Mucosa of descending colon (tissue), 3 donors: Measurements from ENCODE around the gene VPS37C. TPM values are rescaled to one million over a fixed set of nuclear protein-coding genes. Genes with fewer than 3 reads are reported as not detected.
A peak's percentile ranks its signal among the peaks of the same experiment; 100 is the strongest.
"Not testable (repeated sequence)": the region's sequence is repeated elsewhere in the genome, so short reads cannot be mapped to it uniquely, and the experiment has no call there.

Experiments
- ATAC-seq: fragments of 200-7000 bp; cut with Tn5 transposase; one replicate; pipeline ENCODE4 v1.9.1; 2020; ENCODE audit warnings: mild to moderate bottlenecking, moderate library complexity
- DNase-seq, 3 donors: peaks; one replicate each; pipeline ENCODE4 v3.0.0-alpha.2; 2020
- H3K36me3 ChIP-seq: fragments of 200-600 bp; one replicate; pipeline ENCODE4 v1.8.0; 2021; ENCODE audit warnings: low read depth, mild to moderate bottlenecking
- H3K4me1 ChIP-seq: fragments of 200-600 bp; one replicate; pipeline ENCODE4 v1.8.0; 2021; ENCODE audit warnings: low read depth, mild to moderate bottlenecking
- H3K4me3 ChIP-seq: fragments of 200-600 bp; one replicate; pipeline ENCODE4 v1.8.0; 2021; ENCODE audit warnings: mild to moderate bottlenecking
- H3K9me3 ChIP-seq: fragments of 200-600 bp; one replicate; pipeline ENCODE4 v1.8.0; 2021; ENCODE audit warnings: mild to moderate bottlenecking
- intact Hi-C, 2 donors: fragments of 100-400 bp; cut with DNase I in 1 of 2; cut with micrococcal nuclease in 1 of 2; formaldehyde crosslinking; loops; one replicate each; pipeline versions ENCODE4 v1.11.0 to v1.11.1; 2022; cut with DNase I, micrococcal nuclease
- total RNA-seq, 3 donors: library from RNA; stranded (reverse); fragmentation: NEBNext Ultra II Directional in 2 of 3; extraction: Animal tissue kit (Norgen Biotek cat#: 25700) in 2 of 3; gene quantifications; one replicate each; pipeline versions ENCODE4 v1.2.1 to v1.2.4, GENCODE V29; 2021 to 2023
- TF ChIP-seq, protein P1 (sequence below): fragments of 200-600 bp; IDR thresholded peaks from one replicate; pipeline ENCODE4 v1.8.0; 2022; ENCODE audit warnings: antibody characterized with exemption, mild to moderate bottlenecking
- donor health status: DM: no; HTN: no; CAD: no; lungs with moderate emphysema.
- donor health status: DM: no; HTN: no; CAD: no.
- donor health status: DM: no; HTN: yes; CAD: no.

Gene VPS37C
- total RNA-seq, 3 donors from 2014 or later, result 28.5 to 30.8 (median 28.5) TPM

GRCh38 chr11:61102667-61103571 is 58.3 kb downstream of the VPS37C start:
- no peak overlapping the region for H3K4me3 ChIP-seq
- ATAC-seq, result peak; percentile 33
- DNase-seq, result no peak
- TF ChIP-seq, protein P1, sequence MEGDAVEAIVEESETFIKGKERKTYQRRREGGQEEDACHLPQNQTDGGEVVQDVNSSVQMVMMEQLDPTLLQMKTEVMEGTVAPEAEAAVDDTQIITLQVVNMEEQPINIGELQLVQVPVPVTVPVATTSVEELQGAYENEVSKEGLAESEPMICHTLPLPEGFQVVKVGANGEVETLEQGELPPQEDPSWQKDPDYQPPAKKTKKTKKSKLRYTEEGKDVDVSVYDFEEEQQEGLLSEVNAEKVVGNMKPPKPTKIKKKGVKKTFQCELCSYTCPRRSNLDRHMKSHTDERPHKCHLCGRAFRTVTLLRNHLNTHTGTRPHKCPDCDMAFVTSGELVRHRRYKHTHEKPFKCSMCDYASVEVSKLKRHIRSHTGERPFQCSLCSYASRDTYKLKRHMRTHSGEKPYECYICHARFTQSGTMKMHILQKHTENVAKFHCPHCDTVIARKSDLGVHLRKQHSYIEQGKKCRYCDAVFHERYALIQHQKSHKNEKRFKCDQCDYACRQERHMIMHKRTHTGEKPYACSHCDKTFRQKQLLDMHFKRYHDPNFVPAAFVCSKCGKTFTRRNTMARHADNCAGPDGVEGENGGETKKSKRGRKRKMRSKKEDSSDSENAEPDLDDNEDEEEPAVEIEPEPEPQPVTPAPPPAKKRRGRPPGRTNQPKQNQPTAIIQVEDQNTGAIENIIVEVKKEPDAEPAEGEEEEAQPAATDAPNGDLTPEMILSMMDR, result no peak
- H3K9me3 ChIP-seq, result no peaks in the 10 kb centered on the region
- H3K4me1 ChIP-seq, result no peaks in the 10 kb centered on the region
- H3K36me3 ChIP-seq, result no peaks in the 10 kb centered on the region
- intact Hi-C loops, result no loop called here

DNA sequence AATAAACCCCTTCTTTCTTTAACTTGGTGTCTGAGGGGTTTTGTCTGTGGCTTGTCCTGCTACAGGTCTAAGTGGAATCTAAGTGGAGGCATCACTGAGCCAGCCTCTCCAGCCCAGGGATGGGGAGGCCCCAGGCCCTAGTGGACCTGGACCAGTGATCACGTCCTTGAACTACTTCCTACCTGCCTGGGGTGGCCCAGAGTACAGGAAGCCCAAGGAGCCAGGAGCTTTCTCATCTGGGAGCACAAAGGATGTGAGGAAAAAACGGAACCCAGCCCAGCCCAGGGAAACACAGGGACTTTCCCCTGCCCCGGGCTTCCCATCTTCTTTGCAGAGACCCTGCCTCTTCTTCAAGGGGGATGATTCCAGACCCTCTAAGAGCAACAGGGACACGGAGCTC is 62.4 kb downstream of the VPS37C start:
- TF ChIP-seq, protein P1, result no peak
- no peaks in the 10 kb centered on the region for H3K36me3 ChIP-seq
- intact Hi-C loops, result no loop called here
- no peaks in the 10 kb centered on the region for H3K4me1 ChIP-seq
- ATAC-seq, result no peak
- H3K4me3 ChIP-seq, result no peak overlapping the region
- DNase-seq, result no peak
- no peaks in the 10 kb centered on the region for H3K9me3 ChIP-seq

DNA sequence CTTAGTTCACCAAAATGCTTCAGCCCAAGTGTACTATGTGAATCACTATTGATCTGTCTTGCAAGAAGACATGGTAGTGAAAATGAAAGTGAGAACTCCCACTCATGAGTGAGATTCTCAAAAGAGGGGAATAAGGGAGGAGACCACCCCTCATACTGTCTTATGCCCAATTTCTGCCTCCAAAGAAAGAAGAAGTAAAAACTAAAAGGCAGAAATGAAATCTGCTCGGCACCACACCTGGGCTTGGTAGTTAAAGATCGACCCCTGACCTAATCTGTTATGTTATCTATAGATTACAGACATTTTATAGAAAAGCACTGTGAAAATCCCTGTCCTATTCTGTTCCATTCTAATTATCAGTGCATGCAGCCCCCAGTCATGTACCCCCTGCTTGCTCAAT is 63.0 kb downstream of the VPS37C start:
- H3K4me3 ChIP-seq, H3K4me1 ChIP-seq, intact Hi-C loops, H3K36me3 ChIP-seq, DNase-seq, ATAC-seq, H3K9me3 ChIP-seq: not testable (repeated sequence)

DNA sequence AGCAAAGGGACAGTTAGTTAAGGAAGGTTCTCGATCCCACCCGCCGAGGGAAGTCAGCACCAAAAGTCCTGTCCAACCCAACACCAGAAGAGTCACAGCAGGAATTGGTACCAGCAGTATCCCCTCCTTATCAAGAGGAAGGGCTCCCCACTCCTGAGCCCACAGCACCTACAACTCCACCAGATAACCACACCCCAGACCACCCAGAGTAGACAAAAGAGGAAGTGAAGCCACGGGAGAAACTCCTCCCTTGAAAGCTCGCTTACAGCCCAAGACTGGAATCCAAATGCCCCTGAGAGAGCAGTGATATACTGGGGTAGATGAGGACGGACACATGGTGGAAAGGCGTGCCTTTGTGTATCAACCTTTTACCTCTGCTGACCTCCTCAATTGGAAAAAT is 66.2 kb downstream of the VPS37C start:
- H3K9me3 ChIP-seq, result no peaks in the 10 kb centered on the region
- H3K36me3 ChIP-seq, result no peaks in the 10 kb centered on the region
- no peak for ATAC-seq
- DNase-seq, result no peak
- TF ChIP-seq, protein P1, result no peak
- H3K4me1 ChIP-seq, result no peaks in the 10 kb centered on the region
- intact Hi-C loops, result no loop called here
- no peak overlapping the region for H3K4me3 ChIP-seq

DNA sequence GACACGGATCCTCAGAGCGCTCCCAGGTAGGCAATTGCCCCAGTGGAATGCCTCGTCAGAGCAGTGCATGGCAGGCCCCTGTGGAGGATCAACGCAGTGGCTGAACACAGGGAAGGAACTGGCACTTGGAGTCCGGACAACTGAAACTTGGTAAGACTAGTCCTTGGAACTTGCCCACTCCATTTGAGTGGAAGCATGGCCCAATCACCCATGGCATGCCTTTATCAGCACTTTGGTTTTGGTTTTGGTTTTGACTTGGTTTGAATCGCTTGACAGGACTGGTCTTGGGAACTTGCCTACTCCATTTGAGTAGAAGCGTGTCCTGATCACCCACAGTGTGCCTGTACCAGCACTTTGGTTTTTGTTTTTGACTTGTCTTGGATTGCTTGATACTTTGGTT is 67.1 kb downstream of the VPS37C start:
- intact Hi-C loops, H3K4me3 ChIP-seq, DNase-seq, H3K4me1 ChIP-seq, H3K9me3 ChIP-seq, ATAC-seq, H3K36me3 ChIP-seq: not testable (repeated sequence)

- H3K4me3 ChIP-seq, result no peak overlapping the region
These were observed 68.1 kb downstream of the VPS37C start for GRCh38 chr11:61092908-61093763.

More at GRCh38 chr11:61092908-61093763, 68.1 kb downstream of the VPS37C start:
- ATAC-seq (no peak), DNase-seq (no peak)
- Histone ChIP-seq H3K9me3 (no peaks in the 10 kb centered on the region), H3K4me1 (no peaks in the 10 kb centered on the region), H3K36me3 (no peaks in the 10 kb centered on the region)
- intact Hi-C loops, result no loop called here
- TF ChIP-seq, protein P1, result no peak
